ENCODE measurements around the gene S100A10.

- no peak for TF ChIP-seq EZH2phosphoT487 (IDR thresholded peaks at IDR 0.05; ENCODE audit: insufficient read depth, low read depth)
- no peak for TF ChIP-seq EZH2 (IDR thresholded peaks at IDR 0.05; ENCODE audit: insufficient read depth, poor library complexity, severe bottlenecking)
Measured at GRCh38 chr1:151975311-151976014, 18.2 kb downstream of the S100A10 start.
